GM19372 (cell line): ENCODE data around the gene PPP1R14C.
"Not testable (repeated sequence)": the region's sequence is repeated elsewhere in the genome, so short reads cannot be mapped to it uniquely, and the experiment has no call there.

ENCODE experiments used
- ATAC-seq: cut with Tn5 transposase; IDR thresholded peaks from one replicate; pipeline ENCODE4 v1.9.1; 2021; ENCODE audit warnings: mild to moderate bottlenecking, low read depth, moderate library complexity; ENCODE audit not compliant: unreplicated experiment

PPP1R14C gene

DNA sequence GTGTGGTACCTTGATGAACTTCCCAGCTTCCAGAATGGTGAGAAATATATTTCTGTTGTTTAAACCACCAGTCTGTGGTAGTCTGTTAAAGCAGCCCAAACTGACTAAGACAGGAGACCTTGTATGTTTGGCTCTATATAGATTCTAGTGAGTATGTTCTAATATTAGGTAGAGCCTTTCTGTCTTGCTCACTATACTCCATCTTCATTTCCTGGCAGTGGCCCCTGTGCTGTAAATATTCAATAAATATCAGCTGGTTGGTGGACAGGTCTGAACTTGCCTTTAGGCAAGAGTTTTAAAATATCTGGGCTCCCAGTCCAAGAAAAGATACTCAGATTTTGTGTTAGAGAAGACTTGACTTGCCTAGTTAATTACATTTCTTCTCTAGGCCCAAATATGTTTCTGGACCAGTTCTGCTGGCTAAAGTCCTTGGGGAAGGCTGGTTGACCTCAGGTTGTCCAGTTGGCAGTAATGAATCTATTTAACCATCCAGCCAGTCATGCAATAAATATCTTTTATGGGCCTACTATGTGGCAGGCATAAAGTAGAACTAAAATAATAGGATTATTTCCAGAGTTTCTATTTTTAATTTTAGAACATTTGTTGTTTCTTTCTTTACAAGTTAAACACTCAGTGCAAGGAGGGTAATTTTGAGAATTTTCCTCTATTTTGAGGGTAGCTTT is 22.3 kb downstream of the PPP1R14C start:
- ATAC-seq = no peak

DNA sequence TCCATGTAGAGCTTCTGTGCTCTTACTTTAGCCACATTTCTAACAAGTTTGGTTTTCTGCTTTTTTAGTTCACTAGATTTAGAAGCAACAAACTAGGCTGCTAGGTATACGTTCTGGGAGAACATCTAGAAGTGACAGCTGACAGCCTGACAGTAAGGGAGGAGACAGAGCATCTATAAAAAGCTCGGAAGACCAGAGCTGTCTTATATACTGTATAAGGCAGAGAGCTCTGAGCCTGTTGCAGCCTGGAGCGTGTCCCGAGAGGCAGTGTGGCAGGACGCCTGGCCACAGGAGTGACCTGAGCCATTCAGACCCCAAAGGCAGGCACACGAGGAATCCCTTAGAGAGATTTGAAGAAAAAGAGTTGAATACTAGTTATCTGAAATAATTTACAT is 24.6 kb downstream of the PPP1R14C start:
- no peak for ATAC-seq

DNA sequence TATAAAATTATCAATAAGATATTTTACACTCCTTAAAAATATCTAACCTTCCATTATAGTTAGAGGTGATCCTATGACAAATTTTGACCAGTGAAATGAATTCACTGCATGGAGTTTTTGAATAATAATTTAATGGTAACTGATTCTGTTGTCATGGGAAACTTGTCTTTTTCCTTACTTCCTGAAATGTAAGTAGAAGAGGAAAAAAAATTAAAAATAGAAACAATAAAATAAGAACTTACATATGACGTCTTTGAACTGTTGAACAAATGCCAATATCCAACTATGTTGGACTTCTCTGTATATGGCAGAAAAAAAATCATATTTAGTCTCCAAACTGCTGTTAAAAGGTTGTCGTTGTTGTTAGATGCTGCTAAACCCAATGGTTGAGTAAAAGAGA is 26.3 kb downstream of the PPP1R14C start:
- ATAC-seq = no peak

DNA sequence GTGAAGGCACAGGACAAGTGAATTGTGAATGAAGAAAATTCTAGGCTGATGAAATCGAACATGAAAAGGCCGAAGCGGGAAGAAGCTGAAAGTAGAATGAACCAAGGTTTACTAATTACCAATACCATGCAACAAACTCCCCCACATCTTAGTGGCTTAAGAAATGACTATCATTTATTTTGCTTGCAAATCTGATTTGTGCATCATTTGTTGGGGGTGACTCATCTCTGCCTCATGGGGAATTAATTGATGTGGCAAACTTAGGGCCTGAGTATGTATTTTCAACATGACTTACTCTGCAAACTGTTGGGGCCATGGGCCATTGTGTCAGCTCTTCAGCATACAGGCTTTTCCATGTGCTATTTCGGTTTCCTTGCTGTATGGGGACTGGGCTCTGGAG is 26.8 kb downstream of the PPP1R14C start:
- ATAC-seq = no peak

DNA sequence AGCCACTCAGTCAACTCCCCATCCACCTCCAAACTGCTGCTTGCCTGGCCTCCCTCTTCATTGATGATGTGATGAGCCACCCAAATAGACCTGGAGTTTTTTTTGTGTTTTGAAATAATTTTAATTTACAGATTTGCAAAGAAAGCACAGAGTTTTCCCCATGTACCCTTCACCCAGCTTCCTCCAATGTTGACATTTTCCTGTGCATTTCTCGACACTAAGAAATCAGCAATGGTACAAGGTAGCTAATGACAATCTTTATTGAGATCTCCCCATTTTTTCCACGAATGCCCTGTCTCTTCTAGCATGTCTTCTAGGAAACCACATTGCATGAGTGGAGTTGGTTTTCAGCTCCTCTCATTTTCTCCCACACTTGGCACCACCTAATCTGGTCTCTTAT is 30.1 kb downstream of the PPP1R14C start:
- no peak for ATAC-seq

DNA sequence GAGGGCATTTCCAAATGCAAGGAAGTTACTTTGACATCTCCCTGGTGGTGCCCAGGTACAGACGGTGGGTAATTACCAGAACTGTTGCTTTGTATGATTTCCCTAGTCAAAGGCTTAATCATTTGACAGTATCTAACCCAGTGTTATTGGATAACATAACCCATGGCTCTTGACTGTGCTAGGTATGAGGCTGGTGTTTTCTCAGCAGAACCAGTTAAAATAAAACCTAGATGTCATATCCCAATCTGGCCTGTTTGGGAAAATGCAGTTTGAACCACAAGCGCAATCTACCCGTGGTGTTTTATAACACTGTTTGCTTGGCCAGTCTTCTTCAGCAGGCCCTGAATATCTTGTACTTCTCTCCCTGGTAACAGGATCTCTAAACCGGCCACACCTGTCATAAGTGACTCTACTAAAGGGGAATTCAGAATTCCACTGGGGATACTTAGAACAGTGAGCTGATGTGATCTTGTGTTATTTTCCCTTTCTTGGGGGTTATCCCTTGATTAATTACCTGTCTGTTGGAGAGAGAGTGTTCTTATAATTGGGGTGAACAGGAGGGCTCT is 32.8 kb downstream of the PPP1R14C start:
- no peak for ATAC-seq

DNA sequence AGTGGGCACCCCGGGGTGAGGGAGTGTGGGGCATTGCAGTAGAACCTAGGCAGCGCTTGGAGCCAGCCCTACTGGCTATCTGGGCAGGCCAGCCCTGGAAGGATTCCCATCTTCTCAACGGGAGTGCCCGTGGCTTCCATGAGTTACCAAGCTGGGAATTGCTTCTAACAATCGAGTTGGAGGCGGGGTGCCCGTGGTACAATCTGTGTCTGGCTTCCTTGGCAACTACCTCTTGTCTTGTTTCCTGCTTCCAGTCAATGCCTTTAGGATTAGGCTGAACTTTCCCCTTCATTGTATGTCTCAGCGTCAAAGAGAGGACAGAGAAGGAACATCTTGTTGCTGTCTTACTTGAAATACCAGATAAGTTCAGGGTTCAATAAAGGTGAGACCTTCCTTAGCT is 33.3 kb downstream of the PPP1R14C start:
- ATAC-seq = no peak

DNA sequence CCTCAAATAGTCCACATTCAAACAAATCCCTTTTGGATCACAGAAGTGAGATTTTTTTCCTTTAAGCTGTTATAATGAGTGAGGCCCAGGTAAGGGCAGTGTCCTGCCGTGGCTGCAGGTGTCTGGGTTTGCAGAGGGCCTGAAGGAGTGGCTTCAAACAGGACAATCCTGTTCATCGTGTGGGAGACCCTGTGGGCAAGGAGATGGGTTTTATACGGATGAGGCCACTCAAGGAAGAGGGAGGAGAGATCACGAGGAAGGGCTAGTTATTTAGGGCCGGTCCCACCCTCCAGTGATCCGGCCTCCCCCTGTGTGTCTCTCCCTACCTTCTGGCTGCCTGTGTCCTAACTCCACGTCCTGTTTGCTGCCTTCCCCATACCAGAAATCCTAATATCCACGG is 33.8 kb downstream of the PPP1R14C start:
- no peak for ATAC-seq

DNA sequence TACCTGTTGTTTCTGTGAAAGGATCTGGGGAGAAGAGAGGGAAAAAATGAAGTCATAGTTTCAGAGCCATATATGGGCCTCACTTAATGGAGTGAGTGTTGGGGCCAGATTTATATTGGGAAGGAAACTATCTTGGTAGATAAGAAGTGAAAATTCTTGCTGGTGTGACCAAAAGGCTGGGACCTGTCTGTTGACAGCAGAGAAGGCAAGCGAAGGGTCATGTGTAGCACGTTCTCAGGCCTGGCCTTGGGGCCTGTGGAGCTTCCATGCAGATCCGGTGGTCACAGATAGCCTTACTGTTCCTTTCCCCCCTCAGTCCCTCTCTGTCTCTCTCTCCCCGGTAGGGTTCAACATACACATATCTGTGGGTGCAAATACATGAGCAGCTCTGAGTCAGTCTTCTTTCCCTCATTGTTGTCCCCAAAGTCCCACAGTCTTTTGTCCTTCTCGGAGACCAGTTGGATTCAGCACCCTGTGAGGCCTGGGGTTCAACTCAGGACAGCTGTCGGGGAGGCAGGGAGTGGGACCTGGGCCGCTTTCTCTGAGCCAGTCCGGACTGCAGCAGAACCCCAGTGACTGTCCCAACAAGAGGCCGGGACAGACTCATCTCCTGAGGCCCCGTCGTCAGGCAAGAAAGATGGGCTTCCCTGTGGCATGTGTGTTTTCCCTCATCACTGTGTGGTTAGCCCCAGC is 34.6 kb downstream of the PPP1R14C start:
- no peak for ATAC-seq

DNA sequence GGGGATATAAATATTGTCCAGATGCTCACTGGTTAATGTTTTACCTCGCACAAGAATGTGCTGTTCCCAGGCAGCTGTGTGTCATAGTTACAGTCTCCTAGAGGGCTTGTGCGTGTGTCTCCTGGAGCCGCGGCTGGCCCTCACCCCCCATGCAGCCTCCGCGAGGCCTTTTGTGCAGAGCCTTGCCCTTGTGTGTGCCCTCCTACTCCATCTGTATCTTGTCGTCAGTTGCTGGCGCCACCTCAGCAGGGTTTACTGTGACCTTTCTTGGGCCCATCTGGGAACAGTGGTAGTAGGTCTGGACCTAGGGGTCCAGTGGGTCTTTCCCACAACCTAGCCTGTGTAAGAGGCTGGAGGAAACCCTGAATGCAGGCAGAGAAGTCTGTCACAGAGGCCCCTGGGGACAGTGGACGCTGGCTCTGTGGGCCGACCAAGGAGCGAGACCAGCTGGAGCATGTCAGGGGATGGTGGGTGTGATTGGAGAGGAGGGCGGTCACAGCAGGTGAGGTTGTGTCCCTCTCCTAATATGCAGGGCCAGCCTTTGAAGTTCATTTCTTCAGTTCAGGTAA is 35.2 kb downstream of the PPP1R14C start:
- ATAC-seq = no peak

DNA sequence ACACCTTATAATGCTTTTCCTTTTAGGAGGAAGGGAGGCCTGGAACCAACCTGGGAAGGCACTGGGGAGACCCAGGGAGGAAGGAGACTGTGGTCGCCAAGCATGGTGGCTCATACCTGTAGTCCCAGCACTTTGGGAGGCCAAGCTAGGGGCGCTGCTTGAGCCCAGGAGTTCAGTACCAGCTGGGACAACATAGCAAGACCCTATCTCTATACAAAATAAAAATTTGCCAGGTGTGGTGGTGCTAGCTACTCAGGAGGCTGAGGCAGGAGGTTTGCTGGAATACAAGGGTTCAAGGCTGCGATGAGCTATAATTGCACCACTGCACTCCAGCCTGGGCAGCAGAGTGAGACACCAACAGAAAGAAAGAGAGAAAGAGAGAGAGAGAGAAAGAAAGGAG is 36.2 kb downstream of the PPP1R14C start:
- no peak for ATAC-seq

DNA sequence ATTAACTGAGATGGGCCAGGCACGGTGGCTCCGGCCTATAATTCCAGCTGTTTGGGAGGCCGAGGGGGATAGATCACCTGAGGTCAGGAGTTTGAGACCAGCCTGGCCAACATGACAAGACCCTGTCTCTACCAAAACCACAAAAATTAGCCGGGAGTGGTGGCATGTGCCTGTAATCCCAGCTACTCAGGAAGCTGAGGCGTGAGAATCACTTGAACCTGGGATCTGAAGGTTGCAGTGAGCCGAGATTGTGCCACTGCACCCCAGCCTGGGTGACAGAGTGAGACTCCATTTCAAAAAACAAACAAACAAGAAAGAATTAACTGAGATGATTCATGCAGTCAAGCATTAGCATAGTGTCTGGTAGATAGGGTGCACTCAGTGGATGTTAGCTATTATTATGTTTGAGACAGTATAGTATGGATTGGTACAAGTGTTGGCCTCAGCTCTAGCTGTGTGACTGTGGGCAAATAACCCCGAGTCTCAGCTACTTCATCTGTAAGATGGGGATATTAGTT is 37.1 kb downstream of the PPP1R14C start:
- ATAC-seq = not testable (repeated sequence)

DNA sequence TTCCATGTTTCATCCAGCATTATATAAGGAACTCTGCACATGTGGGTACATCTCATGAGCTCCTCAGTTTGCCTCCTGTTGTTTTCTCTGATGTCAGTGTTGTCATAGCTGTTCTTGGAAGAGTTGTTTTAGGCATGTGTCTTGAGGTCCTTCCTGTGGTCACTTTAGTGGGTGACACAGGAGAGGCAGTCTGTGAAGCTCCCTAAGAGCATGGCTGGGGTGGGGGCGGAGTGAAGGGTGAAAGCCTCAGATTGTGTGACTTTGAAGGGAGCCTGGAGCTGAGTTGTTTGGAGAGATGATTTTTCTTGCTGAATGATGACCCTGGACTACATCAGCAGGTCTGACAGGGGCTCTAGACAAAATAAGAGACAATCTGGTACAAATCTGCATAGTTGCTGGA is 37.7 kb downstream of the PPP1R14C start:
- ATAC-seq = no peak

DNA sequence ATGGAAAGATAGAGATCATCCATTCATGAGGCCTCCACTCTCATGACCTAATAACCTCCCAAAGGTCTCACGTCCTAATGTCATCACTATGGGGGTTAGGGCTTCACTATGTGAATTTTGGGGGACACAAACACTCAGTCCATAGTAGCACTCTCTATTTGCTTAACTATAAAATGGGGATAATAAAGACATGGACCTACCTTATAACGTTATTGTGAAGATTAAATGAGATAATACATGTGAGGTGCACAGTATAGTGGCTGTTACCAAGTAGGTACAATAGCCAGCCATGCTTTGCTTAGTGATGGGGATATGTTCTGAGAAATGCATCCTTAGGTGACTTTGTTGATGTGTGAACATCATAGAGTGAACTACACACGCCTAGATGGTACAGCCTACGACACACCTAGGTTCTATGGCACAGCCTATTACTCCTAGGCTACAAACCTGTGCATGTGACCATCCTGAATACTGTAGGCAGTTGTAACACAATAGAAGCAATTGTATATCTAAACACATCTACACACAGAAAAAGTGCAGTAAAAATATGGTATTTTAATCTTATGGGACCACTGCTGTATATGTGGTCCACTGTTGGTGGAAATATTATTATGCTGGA is 39.7 kb downstream of the PPP1R14C start:
- no peak for ATAC-seq

DNA sequence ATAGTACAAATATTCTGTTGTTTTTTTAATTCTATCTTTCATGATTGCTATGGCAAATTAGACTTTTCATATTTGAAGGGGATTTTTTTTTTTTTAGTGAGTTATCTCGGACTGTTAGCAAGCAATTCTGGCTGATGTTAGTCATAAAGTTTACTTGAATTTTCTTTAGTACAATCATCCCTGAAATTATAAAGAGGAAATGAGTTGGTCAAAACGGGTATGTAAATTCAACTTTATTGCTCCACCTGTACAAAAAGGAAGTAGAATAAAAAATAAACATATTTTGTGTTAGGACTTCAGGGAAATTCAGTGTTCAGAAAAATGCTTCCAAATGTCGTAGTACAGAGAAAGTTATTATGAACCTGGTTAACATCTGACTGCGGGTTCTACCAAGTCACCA is 40.3 kb downstream of the PPP1R14C start:
- no peak for ATAC-seq

DNA sequence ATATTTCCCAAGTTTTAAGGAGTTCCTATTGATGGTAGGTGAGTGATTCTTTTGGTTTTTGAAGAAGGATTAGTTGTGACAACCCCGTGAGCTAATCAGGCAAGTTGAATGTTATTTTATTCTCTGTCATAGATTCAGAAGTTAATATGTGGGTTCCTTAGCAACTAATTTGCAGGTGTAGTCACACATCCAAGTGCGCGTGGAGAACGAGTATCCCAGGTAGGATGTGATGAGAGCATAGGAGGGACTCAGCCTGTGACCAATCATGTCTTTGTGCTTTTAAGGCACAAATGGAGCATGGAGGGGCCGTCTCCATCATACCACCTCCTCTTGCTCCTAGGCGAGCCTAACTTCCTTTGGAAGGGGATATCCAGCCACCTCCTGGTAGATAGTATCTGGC is 41.1 kb downstream of the PPP1R14C start:
- ATAC-seq = no peak

DNA sequence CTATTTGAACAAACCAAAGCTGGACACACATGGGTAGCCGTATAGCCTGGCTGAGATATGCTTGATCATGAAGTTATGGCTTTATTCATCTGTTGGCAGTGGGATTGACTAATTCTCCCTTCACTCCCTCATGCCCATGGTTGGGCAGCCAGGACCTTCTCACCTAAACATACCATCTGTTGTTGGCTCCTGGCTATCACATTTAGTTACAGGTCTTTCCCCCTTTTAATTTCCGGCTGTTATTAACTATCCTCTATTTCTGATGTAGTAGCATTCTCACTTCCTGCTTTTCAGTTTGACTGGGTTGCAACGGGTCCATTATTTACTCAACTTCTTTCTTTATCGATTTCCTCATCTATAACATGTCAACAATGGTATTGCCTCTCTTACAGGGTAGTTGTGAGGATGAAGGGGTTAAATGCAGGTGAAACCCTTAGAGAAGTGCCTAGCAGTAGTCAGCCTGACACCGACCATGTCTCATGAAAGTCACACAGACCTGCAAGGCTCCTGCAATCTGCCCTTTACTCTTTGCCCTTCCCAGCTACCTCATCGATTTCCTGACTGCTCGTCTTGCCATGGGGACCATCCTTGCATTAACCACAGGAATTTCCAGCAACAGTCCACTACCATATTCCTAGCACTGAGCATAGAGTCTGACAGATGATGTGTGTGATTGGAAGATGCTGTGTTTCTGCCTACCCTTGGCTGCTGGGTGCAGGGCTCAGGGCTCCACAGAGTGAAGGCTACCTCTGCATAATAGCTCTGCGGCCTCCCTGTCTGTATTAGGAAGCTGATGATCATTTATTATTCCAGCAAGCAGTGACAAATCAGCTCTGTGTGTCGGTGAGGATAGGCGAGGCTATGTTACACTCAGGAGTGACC is 42.2 kb downstream of the PPP1R14C start:
- no peak for ATAC-seq

DNA sequence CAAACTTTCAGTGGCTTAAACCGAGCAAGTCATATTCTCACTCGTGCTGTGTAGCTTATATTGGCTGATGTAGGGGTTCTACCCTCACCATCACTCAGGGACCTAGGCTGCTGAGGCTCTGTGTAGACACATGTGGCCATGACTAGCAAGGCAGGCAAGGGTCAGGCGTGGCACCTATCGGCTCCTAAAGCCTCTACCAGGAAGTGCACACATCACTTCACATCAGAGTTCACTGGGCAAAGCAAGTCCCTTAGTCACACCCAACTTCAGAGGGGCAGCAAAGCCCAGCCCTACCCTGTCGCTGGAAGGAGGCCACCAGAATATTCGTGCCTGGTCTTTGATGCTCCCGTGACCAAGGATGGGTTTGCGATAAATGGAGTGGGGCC is 42.9 kb downstream of the PPP1R14C start:
- no peak for ATAC-seq

DNA sequence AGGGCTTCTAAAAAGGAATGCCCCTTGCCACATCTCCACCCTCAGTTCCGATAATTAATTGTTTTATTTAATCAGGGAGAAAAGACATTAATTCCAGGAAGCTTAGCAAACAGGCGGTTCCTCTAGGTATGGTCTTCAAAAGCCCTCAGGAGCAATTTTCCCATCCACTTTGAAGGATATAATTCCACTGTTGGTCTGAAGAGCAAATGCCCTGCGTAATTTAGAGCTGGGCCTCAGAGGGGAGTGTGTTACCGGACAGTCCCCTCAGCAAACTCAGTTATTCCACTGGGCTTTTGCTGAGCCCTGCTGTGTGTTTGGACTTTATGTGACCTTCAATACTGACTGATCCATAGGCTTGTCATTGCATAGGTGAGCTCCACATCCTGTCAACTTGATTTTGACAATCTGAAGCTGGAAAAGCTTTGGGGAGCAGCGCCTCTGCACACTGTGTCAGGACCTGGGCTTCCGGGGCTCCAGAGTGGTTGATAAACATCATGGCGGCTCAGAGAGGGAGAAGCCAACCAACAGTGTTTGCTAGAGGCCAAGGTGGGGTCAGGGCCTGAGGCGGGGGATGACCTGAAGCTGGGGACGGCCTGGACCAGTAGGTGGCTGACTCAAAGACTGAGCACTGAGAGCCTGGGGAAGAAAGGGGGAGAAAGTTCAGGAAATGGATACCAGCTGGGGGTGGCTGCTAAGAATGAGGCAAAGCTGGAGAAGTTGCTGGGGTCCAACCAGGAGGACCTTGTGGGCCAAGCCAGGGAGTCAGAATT is 43.5 kb downstream of the PPP1R14C start:
- ATAC-seq = no peak
